OCI-LY7 (cell line): ENCODE measurements around the gene HMG20B.
A peak's percentile ranks its signal among the peaks of the same experiment; 100 is the strongest.

ENCODE experiments used
- EZH2phosphoT487 ChIP-seq: fragments of 200-600 bp; sonication (generic); IDR thresholded peaks from 2 replicates; pipeline ENCODE4 v1.6.1; 2018; ENCODE audit warnings: low read depth, borderline replicate concordance, mild to moderate bottlenecking, mixed run types, antibody characterized with exemption, low read length, moderate library complexity, mixed read lengths
- TF ChIP-seq, protein P1 (sequence below): fragments of 200-600 bp; sonication (generic); conservative IDR thresholded peaks from 2 replicates; pipeline ENCODE4 v1.5.1; 2014; ENCODE audit warnings: mild to moderate bottlenecking, antibody characterized with exemption, low read length, moderate library complexity, mixed read lengths

DNA sequence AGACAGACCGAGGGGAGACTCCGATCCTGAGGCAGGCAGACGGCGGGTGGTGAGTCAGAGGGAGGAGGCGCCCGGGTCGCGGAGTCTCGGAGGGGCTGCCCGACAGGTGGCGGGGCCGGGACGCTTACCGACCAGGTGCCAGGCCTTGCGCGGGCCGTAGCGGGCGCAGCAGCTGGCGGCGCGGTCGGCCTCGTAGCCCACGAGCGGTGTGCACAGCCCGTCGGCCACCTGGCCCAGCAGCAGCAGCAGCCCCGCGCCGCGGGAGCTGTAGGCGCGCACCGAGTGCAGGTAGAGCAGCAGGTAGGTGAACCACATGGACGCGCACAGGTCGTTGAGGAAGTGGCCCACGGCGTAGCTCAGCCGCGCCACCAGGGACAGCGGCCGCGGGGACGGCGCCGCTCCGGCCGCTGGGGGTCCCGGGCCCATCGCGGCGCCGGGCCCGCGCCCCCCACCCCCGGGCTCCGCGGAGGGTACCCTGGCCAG is 15.7 kb upstream of the HMG20B start:
- TF ChIP-seq, protein P1, sequence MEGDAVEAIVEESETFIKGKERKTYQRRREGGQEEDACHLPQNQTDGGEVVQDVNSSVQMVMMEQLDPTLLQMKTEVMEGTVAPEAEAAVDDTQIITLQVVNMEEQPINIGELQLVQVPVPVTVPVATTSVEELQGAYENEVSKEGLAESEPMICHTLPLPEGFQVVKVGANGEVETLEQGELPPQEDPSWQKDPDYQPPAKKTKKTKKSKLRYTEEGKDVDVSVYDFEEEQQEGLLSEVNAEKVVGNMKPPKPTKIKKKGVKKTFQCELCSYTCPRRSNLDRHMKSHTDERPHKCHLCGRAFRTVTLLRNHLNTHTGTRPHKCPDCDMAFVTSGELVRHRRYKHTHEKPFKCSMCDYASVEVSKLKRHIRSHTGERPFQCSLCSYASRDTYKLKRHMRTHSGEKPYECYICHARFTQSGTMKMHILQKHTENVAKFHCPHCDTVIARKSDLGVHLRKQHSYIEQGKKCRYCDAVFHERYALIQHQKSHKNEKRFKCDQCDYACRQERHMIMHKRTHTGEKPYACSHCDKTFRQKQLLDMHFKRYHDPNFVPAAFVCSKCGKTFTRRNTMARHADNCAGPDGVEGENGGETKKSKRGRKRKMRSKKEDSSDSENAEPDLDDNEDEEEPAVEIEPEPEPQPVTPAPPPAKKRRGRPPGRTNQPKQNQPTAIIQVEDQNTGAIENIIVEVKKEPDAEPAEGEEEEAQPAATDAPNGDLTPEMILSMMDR: 0 out of 2 replicates have a peak, but pooled peaks have one; percentile 28
- no peak for TF ChIP-seq EZH2phosphoT487
